ENCODE results near the gene MAP2K5. TPM values are rescaled to one million over a fixed set of nuclear protein-coding genes. Genes with fewer than 3 reads are reported as not detected.

The MAP2K5 gene
- total RNA-seq, 1 experiment from 2014 or later = 15.0 TPM

DNA sequence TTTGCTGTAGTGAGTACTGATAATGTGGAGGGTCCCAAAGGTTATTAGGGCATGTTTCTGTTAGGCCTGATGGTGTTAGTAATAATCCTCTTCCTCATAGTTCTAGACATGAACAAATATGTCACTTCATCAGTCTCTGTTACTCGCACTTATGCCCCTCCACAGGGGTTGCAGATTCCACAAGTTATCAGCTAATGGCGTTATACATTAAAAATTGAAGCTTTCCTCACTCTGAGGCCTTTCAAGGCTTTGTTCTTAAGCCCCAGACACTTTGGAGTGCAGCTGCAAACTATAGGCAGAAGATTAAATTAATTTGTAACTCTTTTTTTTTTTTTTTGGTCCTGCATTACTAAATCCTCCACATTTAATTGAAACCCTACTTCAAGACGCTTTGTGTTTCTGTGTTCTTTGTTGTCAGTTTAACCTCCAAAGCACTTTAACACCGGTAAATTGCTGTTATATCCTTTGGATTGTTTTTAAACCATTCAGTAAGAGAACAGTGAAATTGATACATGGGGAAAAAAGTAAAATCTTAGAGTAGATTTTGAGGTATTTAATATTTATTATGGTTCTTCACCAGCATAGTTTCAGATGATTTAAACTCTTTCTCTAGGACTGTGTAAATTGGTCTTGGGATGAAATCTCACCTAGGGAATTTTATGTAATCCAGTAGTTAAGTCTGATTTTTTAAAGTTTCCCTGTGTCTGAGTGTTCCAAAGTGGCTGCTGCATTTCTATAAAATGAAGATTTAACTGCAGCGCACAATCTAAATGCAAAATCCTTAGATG lies 179.7 kb downstream of the MAP2K5 start:
- Mint-ChIP-seq H3K9me3 (no peaks in the 10 kb centered on the region), H3K27me3 (ENCODE audit: low read depth) (no peaks in the 10 kb centered on the region), H3K4me1 (no peaks in the 10 kb centered on the region), H3K4me3 (no peak overlapping the region), H3K27ac (no peak overlapping the region), H3K36me3 (ENCODE audit: insufficient read depth in 1 of 3, low read depth in 3 of 3) (no peaks in the 10 kb centered on the region)
- no peaks in the 10 kb centered on the region for H3K9me3 ChIP-seq (ENCODE audit: control insufficient read depth, low read depth, low read length)
- H3K4me1 ChIP-seq (ENCODE audit: insufficient read depth, low read length) = no peaks in the 10 kb centered on the region
- no peak overlapping the region for H3T11ph ChIP-seq (ENCODE audit: low read length)
- no peak overlapping the region for H3K4ac ChIP-seq (ENCODE audit: low read depth, low read length)
- H2BK20ac ChIP-seq (ENCODE audit: low read depth, low read length, poor library complexity, severe bottlenecking) = no peak overlapping the region
- no peak overlapping the region for H4K8ac ChIP-seq (replicated peaks; ENCODE audit: insufficient read length, low read depth, low read length)
- H2BK15ac ChIP-seq (ENCODE audit: low read depth, low read length) = no peak overlapping the region
- H3K9ac ChIP-seq (ENCODE audit: extremely low read depth, insufficient read length, low read length) = no peak overlapping the region
- no peak for TF ChIP-seq CTCF (conservative IDR thresholded peaks at IDR 0.05)
- no peak overlapping the region for H2AFZ ChIP-seq (ENCODE audit: low read length)
- no peaks in the 10 kb centered on the region for H3K27me3 ChIP-seq (ENCODE audit: insufficient read depth, low read length)
- no peak for DNase-seq
- H4K20me1 ChIP-seq (ENCODE audit: control insufficient read depth, insufficient read depth, insufficient read length) = no peaks in the 10 kb centered on the region
- no peak overlapping the region for H3K4me2 ChIP-seq (ENCODE audit: insufficient read depth, insufficient read length, low read length)
- no peaks in the 10 kb centered on the region for H3K23me2 ChIP-seq (ENCODE audit: insufficient read length, low read depth, low read length, poor library complexity, severe bottlenecking)
- H3K27ac ChIP-seq (ENCODE audit: insufficient read length, low read depth, low read length) = no peak overlapping the region
- H2AK5ac ChIP-seq (ENCODE audit: insufficient read length, low read length) = no peak overlapping the region
- WGBS (ENCODE audit: extremely low coverage, insufficient read length, low lambda C conversion rate) = no CpG with 5 or more reads among the region's 5 CpGs
- no peaks in the 10 kb centered on the region for H3K79me1 ChIP-seq (ENCODE audit: insufficient read depth, low read depth, low read length, poor library complexity, severe bottlenecking)
- H4K5ac ChIP-seq (ENCODE audit: insufficient read length, low read depth, low read length) = no peak overlapping the region
- H4K91ac ChIP-seq (ENCODE audit: insufficient read length, low read depth, low read length) = no peak overlapping the region
- H3K23ac ChIP-seq (ENCODE audit: insufficient read length, low read depth, low read length) = no peak overlapping the region
- H2BK5ac ChIP-seq (ENCODE audit: insufficient read length, low read length) = no peak overlapping the region
- no peak overlapping the region for H2BK120ac ChIP-seq (ENCODE audit: low read depth, low read length, poor library complexity, severe bottlenecking)
- no peaks in the 10 kb centered on the region for H3K79me2 ChIP-seq (ENCODE audit: insufficient read depth, low read length)
- no peak overlapping the region for H3K18ac ChIP-seq (ENCODE audit: insufficient read length, low read depth, low read length)
- no peak overlapping the region for H3K56ac ChIP-seq (ENCODE audit: insufficient read length, low read depth, low read length)
- no peak overlapping the region for H2BK12ac ChIP-seq (ENCODE audit: insufficient read length, low read depth, low read length)
- no peak overlapping the region for H3K14ac ChIP-seq (ENCODE audit: insufficient read depth, low read length)
